ENCODE results near the gene MAPK7.

DNA sequence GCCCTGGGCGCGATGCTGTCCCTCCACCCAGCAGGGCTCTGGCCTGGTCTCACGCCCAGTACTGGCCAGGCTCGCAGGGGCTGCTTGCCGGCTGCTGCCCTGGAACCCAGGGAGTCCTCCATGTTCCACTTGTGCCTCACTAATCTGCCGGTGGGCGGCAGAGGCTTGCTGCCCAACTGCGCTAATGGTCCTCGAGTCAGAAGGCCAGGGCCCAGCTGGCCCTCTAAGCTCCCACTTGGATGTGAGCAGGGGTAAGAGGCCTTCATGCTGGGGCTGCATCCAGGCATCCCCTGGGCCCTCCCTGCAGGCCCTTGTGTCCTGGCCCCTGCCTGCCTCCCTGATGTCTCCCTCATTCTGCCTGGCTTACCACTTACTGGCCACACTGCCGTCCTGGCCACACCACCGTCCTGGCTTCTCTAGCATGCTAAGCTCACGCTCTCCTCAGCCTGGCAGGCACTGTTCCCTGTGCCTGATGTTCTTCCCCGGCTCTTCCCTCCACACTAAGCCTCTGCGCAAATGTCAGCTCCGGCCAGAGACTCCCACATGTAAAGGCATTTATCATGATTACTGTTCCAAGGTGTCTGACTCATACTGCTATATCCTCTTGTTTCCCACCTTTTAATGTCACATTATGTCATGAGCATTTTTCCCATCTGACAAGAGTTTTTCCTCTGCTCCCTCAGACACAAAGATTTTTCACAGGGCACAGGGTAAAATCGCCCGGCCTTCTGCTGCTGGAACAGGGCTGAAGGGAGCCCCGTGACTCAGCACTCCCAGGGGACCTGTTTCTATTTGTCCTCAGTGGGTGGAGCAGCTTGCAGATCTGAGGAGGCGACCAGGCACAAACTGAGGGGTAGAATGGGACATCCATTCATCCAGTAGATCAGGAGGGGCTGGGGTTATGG, 31.7 kb upstream of the MAPK7 start:
- TF ChIP-seq POLR2A (IDR thresholded peaks at IDR 0.05; ENCODE audit: low read depth, low read length) (no peak), PAX5 (IDR thresholded peaks at IDR 0.05; ENCODE audit: insufficient read depth, low read length, severe bottlenecking) (no peak), POLR2AphosphoS5 (IDR thresholded peaks at IDR 0.05; ENCODE audit: low read depth, low read length) (no peak), TAF1 (IDR thresholded peaks at IDR 0.05; ENCODE audit: low read depth, low read length) (no peak), POU2F2 (IDR thresholded peaks at IDR 0.05; ENCODE audit: low read depth, low read length) (no peak)

Measured in GM12891 (cell line).